WTC11 (cell line): ENCODE data around the gene PRELID2. TPM values are rescaled to one million over a fixed set of nuclear protein-coding genes. Genes with fewer than 3 reads are reported as not detected.

ENCODE experiments used
- ATAC-seq: fragments of 200-7000 bp; cut with Tn5 transposase; 2 replicates; pipeline ENCODE4 v1.10.0; 2021; ENCODE audit warnings: mild to moderate bottlenecking, moderate library complexity
- CTCF ChIA-PET: fragments of 300-600 bp; sonication (Branson Sonifier 250); formaldehyde crosslinking; loops from one replicate; lab custom pipeline; 2021; ENCODE audit warnings: antibody characterized with exemption; lab: Charles Lee
- POLR2A ChIA-PET: fragments of 350-600 bp; sonication (Branson Sonifier 250); formaldehyde crosslinking; loops from one replicate; lab custom pipeline; 2021; ENCODE audit warnings: antibody characterized with exemption; lab: Charles Lee
- DNase-seq: peaks from one replicate; pipeline ENCODE4 v3.0.0; 2021; ENCODE audit warnings: low spot score
- H3K27ac Mint-ChIP-seq: 2 replicates; pipeline ENCODE4 v1.8.0; 2021; ENCODE audit warnings: mixed read lengths
- H3K27me3 Mint-ChIP-seq: 2 replicates; pipeline ENCODE4 v1.8.0; 2021; ENCODE audit warnings: low read depth, mild to moderate bottlenecking, moderate library complexity, mixed read lengths
- H3K36me3 Mint-ChIP-seq: 2 replicates; pipeline ENCODE4 v1.8.0; 2021; ENCODE audit warnings: mixed read lengths
- H3K4me1 Mint-ChIP-seq: 2 replicates; pipeline ENCODE4 v1.8.0; 2022; ENCODE audit warnings: mixed read lengths
- H3K4me3 Mint-ChIP-seq: 2 replicates; pipeline ENCODE4 v1.8.0; 2021; ENCODE audit warnings: mild to moderate bottlenecking, moderate library complexity, mixed read lengths
- H3K9me3 Mint-ChIP-seq: 2 replicates; pipeline ENCODE4 v1.8.0; 2021; ENCODE audit warnings: mixed read lengths
- CREM ChIP-seq: sonication (generic); formaldehyde crosslinking; IDR thresholded peaks from 2 replicates; pipeline ENCODE4 v1.8.1; 2022; ENCODE audit warnings: mild to moderate bottlenecking, missing genetic modification reagents, moderate library complexity
- EMX1 ChIP-seq: fragments of 250-450 bp; sonication (Bioruptor Pico); IDR thresholded peaks from 2 replicates; pipeline ENCODE4 v1.8.0; 2021; ENCODE audit warnings: mild to moderate bottlenecking
- FOXP1 ChIP-seq: sonication (generic); formaldehyde crosslinking; IDR thresholded peaks from 2 replicates; pipeline ENCODE4 v1.8.0; 2022; ENCODE audit warnings: missing genetic modification reagents, mild to moderate bottlenecking, moderate library complexity, borderline replicate concordance
- JUN ChIP-seq: sonication (generic); formaldehyde crosslinking; IDR thresholded peaks from 2 replicates; pipeline ENCODE4 v1.8.0; 2023; ENCODE audit warnings: mild to moderate bottlenecking, missing genetic modification reagents
- NFATC4 ChIP-seq: fragments of 250-450 bp; sonication (Bioruptor Pico); IDR thresholded peaks from 2 replicates; pipeline ENCODE4 v1.9.0; 2021; ENCODE audit warnings: mild to moderate bottlenecking
- NR3C1 ChIP-seq: sonication (generic); formaldehyde crosslinking; conservative IDR thresholded peaks from 2 replicates; pipeline ENCODE4 v1.8.1; 2023; ENCODE audit warnings: low read depth, mild to moderate bottlenecking, missing genetic modification reagents
- RELA ChIP-seq: sonication (generic); formaldehyde crosslinking; IDR thresholded peaks from 2 replicates; pipeline ENCODE4 v1.8.1; 2022; ENCODE audit warnings: missing genetic modification reagents, mild to moderate bottlenecking, borderline replicate concordance
- total RNA-seq: library from RNA; stranded (reverse); gene quantifications from 3 replicates; pipeline ENCODE4 v1.2.3, GENCODE V29; 2021
- TF ChIP-seq, protein P1 (sequence below): sonication (generic); formaldehyde crosslinking; IDR thresholded peaks from 2 replicates; pipeline ENCODE4 v1.8.1; 2022; ENCODE audit warnings: mild to moderate bottlenecking, moderate library complexity, missing genetic modification reagents
- TF ChIP-seq, protein P2 (sequence below): sonication (generic); formaldehyde crosslinking; IDR thresholded peaks from 2 replicates; pipeline ENCODE4 v1.8.0; 2023; ENCODE audit warnings: mild to moderate bottlenecking, missing genetic modification reagents
- TF ChIP-seq, protein P3 (sequence below): sonication (generic); formaldehyde crosslinking; IDR thresholded peaks from 2 replicates; pipeline ENCODE4 v1.8.1; 2023; ENCODE audit warnings: mild to moderate bottlenecking, missing genetic modification reagents, moderate library complexity
- TF ChIP-seq, protein P4 (sequence below): fragments of 250-450 bp; sonication (Bioruptor Pico); IDR thresholded peaks from 2 replicates; pipeline ENCODE4 v1.9.0; 2021; ENCODE audit warnings: mild to moderate bottlenecking
- TF ChIP-seq, protein P5 (sequence below): fragments of 250-450 bp; sonication (Bioruptor Pico); IDR thresholded peaks from 2 replicates; pipeline ENCODE4 v1.9.0; 2021; ENCODE audit warnings: mild to moderate bottlenecking, borderline replicate concordance
- TF ChIP-seq, protein P6 (sequence below): sonication (generic); formaldehyde crosslinking; IDR thresholded peaks from 2 replicates; pipeline ENCODE4 v1.8.1; 2023; ENCODE audit warnings: mild to moderate bottlenecking, missing genetic modification reagents
- TF ChIP-seq, protein P7 (sequence below): sonication (generic); formaldehyde crosslinking; IDR thresholded peaks from 2 replicates; pipeline ENCODE4 v1.8.0; 2022; ENCODE audit warnings: missing genetic modification reagents

Gene PRELID2
- total RNA-seq, 1 experiment from 2014 or later: 10.0 TPM

DNA sequence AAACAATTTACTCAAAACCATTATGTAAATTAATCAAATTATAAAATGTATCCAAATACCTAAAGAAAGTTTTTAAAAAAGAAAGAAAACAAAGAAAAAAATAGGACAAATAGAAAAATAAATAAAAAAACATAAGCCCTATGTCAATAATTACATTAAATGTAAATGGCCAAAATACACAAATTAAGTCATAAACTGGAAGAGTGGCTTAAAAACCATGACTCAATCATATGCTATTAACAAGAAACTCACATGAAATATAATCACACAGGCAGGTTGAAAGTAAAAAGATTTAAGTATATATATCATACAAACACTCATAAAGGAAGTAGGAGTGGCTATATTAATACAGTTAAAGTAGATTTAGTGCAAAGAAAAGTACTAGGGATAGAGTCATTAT is 95.3 kb downstream of the PRELID2 start (continued):
- TF ChIP-seq, protein P1, sequence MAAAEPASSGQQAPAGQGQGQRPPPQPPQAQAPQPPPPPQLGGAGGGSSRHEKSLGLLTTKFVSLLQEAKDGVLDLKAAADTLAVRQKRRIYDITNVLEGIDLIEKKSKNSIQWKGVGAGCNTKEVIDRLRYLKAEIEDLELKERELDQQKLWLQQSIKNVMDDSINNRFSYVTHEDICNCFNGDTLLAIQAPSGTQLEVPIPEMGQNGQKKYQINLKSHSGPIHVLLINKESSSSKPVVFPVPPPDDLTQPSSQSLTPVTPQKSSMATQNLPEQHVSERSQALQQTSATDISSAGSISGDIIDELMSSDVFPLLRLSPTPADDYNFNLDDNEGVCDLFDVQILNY (CRISPR knock-in tag): no peak
- TF ChIP-seq, protein P2, sequence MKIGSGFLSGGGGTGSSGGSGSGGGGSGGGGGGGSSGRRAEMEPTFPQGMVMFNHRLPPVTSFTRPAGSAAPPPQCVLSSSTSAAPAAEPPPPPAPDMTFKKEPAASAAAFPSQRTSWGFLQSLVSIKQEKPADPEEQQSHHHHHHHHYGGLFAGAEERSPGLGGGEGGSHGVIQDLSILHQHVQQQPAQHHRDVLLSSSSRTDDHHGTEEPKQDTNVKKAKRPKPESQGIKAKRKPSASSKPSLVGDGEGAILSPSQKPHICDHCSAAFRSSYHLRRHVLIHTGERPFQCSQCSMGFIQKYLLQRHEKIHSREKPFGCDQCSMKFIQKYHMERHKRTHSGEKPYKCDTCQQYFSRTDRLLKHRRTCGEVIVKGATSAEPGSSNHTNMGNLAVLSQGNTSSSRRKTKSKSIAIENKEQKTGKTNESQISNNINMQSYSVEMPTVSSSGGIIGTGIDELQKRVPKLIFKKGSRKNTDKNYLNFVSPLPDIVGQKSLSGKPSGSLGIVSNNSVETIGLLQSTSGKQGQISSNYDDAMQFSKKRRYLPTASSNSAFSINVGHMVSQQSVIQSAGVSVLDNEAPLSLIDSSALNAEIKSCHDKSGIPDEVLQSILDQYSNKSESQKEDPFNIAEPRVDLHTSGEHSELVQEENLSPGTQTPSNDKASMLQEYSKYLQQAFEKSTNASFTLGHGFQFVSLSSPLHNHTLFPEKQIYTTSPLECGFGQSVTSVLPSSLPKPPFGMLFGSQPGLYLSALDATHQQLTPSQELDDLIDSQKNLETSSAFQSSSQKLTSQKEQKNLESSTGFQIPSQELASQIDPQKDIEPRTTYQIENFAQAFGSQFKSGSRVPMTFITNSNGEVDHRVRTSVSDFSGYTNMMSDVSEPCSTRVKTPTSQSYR: no peak
- TF ChIP-seq CREM (CRISPR knock-in tag) (no peak), RELA (CRISPR knock-in tag) (no peak), NFATC4 (CRISPR knock-in tag) (no peak), NR3C1 (no peak), JUN (CRISPR knock-in tag) (no peak), EMX1 (CRISPR knock-in tag) (no peak), FOXP1 (CRISPR knock-in tag) (no peak)
- TF ChIP-seq, protein P3, sequence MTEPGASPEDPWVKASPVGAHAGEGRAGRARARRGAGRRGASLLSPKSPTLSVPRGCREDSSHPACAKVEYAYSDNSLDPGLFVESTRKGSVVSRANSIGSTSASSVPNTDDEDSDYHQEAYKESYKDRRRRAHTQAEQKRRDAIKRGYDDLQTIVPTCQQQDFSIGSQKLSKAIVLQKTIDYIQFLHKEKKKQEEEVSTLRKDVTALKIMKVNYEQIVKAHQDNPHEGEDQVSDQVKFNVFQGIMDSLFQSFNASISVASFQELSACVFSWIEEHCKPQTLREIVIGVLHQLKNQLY (CRISPR knock-in tag): no peak

DNA sequence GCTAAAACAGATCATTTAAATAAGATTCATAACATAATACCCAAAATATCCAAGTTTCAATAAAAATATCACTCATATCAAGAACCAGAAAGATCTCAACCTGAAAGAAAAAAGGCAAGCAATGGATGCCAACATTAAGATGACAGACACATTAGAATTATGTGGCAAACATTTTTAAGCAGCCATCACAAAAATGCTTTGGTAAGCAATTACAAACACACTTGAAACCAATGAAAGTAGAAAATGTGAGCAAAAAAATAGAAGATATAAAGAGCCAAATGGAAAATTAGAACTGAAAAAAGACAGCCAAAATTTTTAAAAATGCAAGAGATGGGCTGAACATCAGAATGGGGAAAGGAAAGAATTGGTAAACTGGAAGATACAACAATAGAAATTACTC is 96.9 kb downstream of the PRELID2 start:
- no peaks in the 10 kb centered on the region for H3K27me3 Mint-ChIP-seq
- POLR2A ChIA-PET: no interaction called here
- CTCF ChIA-PET: interaction anchor here (1.5 kb wide), 1 partner anchor 57 kb away, joined by 4 read pairs; no protein-coding TSS in a partner anchor
- DNase-seq (no peak), ATAC-seq (no peak)
- no peaks in the 10 kb centered on the region for H3K4me1 Mint-ChIP-seq
- H3K27ac Mint-ChIP-seq: no peak overlapping the region
- no peaks in the 10 kb centered on the region; the same call in 1 of the 2 replicates for H3K36me3 Mint-ChIP-seq
- TF ChIP-seq, protein P4, sequence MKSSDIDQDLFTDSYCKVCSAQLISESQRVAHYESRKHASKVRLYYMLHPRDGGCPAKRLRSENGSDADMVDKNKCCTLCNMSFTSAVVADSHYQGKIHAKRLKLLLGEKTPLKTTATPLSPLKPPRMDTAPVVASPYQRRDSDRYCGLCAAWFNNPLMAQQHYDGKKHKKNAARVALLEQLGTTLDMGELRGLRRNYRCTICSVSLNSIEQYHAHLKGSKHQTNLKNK: no peak
- TF ChIP-seq, protein P5, sequence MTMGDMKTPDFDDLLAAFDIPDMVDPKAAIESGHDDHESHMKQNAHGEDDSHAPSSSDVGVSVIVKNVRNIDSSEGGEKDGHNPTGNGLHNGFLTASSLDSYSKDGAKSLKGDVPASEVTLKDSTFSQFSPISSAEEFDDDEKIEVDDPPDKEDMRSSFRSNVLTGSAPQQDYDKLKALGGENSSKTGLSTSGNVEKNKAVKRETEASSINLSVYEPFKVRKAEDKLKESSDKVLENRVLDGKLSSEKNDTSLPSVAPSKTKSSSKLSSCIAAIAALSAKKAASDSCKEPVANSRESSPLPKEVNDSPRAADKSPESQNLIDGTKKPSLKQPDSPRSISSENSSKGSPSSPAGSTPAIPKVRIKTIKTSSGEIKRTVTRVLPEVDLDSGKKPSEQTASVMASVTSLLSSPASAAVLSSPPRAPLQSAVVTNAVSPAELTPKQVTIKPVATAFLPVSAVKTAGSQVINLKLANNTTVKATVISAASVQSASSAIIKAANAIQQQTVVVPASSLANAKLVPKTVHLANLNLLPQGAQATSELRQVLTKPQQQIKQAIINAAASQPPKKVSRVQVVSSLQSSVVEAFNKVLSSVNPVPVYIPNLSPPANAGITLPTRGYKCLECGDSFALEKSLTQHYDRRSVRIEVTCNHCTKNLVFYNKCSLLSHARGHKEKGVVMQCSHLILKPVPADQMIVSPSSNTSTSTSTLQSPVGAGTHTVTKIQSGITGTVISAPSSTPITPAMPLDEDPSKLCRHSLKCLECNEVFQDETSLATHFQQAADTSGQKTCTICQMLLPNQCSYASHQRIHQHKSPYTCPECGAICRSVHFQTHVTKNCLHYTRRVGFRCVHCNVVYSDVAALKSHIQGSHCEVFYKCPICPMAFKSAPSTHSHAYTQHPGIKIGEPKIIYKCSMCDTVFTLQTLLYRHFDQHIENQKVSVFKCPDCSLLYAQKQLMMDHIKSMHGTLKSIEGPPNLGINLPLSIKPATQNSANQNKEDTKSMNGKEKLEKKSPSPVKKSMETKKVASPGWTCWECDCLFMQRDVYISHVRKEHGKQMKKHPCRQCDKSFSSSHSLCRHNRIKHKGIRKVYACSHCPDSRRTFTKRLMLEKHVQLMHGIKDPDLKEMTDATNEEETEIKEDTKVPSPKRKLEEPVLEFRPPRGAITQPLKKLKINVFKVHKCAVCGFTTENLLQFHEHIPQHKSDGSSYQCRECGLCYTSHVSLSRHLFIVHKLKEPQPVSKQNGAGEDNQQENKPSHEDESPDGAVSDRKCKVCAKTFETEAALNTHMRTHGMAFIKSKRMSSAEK (CRISPR knock-in tag): no peak
- TF ChIP-seq, protein P1 (CRISPR knock-in tag): no peak
- TF ChIP-seq, protein P6, sequence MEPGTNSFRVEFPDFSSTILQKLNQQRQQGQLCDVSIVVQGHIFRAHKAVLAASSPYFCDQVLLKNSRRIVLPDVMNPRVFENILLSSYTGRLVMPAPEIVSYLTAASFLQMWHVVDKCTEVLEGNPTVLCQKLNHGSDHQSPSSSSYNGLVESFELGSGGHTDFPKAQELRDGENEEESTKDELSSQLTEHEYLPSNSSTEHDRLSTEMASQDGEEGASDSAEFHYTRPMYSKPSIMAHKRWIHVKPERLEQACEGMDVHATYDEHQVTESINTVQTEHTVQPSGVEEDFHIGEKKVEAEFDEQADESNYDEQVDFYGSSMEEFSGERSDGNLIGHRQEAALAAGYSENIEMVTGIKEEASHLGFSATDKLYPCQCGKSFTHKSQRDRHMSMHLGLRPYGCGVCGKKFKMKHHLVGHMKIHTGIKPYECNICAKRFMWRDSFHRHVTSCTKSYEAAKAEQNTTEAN (CRISPR knock-in tag): no peak
- TF ChIP-seq, protein P7, sequence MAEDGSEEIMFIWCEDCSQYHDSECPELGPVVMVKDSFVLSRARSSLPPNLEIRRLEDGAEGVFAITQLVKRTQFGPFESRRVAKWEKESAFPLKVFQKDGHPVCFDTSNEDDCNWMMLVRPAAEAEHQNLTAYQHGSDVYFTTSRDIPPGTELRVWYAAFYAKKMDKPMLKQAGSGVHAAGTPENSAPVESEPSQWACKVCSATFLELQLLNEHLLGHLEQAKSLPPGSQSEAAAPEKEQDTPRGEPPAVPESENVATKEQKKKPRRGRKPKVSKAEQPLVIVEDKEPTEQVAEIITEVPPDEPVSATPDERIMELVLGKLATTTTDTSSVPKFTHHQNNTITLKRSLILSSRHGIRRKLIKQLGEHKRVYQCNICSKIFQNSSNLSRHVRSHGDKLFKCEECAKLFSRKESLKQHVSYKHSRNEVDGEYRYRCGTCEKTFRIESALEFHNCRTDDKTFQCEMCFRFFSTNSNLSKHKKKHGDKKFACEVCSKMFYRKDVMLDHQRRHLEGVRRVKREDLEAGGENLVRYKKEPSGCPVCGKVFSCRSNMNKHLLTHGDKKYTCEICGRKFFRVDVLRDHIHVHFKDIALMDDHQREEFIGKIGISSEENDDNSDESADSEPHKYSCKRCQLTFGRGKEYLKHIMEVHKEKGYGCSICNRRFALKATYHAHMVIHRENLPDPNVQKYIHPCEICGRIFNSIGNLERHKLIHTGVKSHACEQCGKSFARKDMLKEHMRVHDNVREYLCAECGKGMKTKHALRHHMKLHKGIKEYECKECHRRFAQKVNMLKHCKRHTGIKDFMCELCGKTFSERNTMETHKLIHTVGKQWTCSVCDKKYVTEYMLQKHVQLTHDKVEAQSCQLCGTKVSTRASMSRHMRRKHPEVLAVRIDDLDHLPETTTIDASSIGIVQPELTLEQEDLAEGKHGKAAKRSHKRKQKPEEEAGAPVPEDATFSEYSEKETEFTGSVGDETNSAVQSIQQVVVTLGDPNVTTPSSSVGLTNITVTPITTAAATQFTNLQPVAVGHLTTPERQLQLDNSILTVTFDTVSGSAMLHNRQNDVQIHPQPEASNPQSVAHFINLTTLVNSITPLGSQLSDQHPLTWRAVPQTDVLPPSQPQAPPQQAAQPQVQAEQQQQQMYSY: no peak
- H3K4me3 Mint-ChIP-seq: no peak overlapping the region
- peaks cover 14% of the 10 kb centered on the region for H3K9me3 Mint-ChIP-seq
